ENCODE results near the gene CTNND2.

Gene CTNND2

DNA sequence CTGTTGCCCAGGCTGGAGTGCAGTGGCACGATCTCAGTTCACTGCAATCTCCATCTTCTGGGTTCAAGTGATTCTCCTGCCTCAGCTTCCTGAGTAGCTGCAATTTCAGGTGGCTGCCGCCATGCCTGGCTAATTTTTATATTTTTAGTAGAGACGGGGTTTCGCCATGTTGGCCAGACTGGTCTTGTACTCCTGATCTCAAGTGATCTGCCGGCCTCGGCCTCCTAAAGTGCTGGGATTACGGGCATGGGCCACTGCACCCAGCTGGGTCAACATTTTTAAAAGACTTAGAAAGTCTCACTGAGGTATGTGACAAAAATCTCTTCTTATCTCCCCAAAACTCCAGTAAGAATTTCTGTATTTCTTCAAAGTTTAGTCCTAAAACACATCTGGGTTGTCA, 211.6 kb downstream of the CTNND2 start:
- TF ChIP-seq, protein P1, sequence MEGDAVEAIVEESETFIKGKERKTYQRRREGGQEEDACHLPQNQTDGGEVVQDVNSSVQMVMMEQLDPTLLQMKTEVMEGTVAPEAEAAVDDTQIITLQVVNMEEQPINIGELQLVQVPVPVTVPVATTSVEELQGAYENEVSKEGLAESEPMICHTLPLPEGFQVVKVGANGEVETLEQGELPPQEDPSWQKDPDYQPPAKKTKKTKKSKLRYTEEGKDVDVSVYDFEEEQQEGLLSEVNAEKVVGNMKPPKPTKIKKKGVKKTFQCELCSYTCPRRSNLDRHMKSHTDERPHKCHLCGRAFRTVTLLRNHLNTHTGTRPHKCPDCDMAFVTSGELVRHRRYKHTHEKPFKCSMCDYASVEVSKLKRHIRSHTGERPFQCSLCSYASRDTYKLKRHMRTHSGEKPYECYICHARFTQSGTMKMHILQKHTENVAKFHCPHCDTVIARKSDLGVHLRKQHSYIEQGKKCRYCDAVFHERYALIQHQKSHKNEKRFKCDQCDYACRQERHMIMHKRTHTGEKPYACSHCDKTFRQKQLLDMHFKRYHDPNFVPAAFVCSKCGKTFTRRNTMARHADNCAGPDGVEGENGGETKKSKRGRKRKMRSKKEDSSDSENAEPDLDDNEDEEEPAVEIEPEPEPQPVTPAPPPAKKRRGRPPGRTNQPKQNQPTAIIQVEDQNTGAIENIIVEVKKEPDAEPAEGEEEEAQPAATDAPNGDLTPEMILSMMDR (IDR thresholded peaks at IDR 0.05), result no peak
- no peak overlapping the region for H3K27ac ChIP-seq
- DNase-seq (ENCODE audit: low spot score), result no peak

GRCh38 chr5:11687498-11687897, 216.7 kb downstream of the CTNND2 start:
- H3K4me3 ChIP-seq, result no peak overlapping the region
- TF ChIP-seq, protein P1 (IDR thresholded peaks at IDR 0.05), result no peak
- no peak for DNase-seq (ENCODE audit: low spot score)
- H3K27ac ChIP-seq, result no peak overlapping the region

More for the DNA sequence above, 211.6 kb downstream of the CTNND2 start:
- H3K4me3 ChIP-seq, result no peak overlapping the region

- TF ChIP-seq, protein P1 (IDR thresholded peaks at IDR 0.05), result no peak
- no peak overlapping the region for H3K4me3 ChIP-seq
- no peak overlapping the region for H3K27ac ChIP-seq
- no peak for DNase-seq (ENCODE audit: low spot score)
Measured at GRCh38 chr5:11684607-11685006, 219.6 kb downstream of the CTNND2 start.

DNA sequence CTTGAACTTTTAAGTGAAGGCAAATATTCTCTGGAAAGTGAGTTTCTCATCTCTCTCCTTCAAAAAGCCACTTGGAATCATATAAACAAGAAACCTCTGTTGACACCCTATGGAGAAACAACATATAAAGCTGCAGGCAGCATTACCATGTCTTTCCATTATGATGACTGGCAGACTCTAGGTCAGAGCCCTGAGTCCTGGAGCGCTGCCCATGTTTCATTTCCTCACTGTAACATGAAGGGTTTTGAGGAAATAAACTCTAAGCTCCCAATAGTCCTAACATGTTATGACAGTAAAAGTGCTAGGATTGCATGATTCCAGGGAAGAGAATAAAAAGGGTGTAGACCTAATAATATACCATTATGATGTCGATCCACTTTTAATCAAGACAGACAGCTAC, 220.6 kb downstream of the CTNND2 start:
- no peak overlapping the region for H3K27ac ChIP-seq
- H3K4me3 ChIP-seq, result no peak overlapping the region
- TF ChIP-seq, protein P1 (IDR thresholded peaks at IDR 0.05), result no peak
- DNase-seq (ENCODE audit: low spot score), result no peak

DNA sequence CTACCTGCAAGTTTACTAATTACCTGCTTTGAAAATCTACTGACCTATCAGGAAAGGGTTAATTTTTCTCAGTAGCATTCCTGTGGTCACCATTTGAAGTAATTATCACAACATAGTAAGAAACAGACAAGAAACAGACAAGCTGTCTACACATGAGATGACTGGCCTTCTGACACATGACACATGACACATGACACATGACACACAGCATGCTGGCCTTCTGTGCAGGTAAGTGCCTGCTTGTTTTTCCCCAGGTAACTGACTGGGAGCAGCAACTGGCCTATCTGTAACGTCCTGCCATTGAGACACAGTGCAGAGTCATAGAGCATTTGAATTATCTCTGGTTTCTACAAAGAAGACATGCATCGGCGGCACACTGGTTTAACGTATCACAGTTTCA, 222.4 kb downstream of the CTNND2 start:
- no peak for DNase-seq (ENCODE audit: low spot score)
- no peak overlapping the region for H3K4me3 ChIP-seq
- TF ChIP-seq, protein P1 (IDR thresholded peaks at IDR 0.05), result no peak
- H3K27ac ChIP-seq, result no peak overlapping the region

DNA sequence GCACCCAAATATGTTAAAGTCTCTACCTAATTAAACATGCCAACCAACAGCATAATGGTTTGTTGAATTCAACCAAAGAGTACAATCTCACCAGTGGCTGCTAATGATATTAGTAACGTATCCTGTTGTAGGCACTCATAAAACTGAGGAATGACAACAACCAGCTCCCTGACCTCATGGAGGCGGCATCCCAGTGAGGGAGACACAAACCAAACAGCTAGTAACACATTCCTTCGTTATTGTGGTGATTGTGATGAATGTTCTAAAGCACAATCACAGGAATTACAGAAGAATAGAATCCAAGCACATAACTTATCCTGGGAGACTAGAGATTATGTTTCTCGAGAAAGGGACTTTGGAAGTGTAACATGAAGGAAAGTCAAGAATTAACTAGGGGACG, 224.6 kb downstream of the CTNND2 start:
- TF ChIP-seq, protein P1 (IDR thresholded peaks at IDR 0.05), result no peak
- DNase-seq (ENCODE audit: low spot score), result no peak
- Histone ChIP-seq H3K4me3 (no peak overlapping the region), H3K27ac (no peak overlapping the region)

GRCh38 chr5:11675184-11675583, 229.1 kb downstream of the CTNND2 start:
- TF ChIP-seq, protein P1 (IDR thresholded peaks at IDR 0.05), result no peak
- no peak for DNase-seq (ENCODE audit: low spot score)

More at GRCh38 chr5:11675184-11675583, 229.1 kb downstream of the CTNND2 start:
- no peak overlapping the region for H3K27ac ChIP-seq
- no peak overlapping the region for H3K4me3 ChIP-seq

All from coronary artery (tissue), 2 donors.